ENCODE results near the gene PHEX. TPM values are rescaled to one million over a fixed set of nuclear protein-coding genes. Genes with fewer than 3 reads are reported as not detected.

PHEX gene
- total and polyA plus RNA-seq, 8 donors: 0.04 to 0.09 (median 0.07) TPM; not detected in 3

DNA sequence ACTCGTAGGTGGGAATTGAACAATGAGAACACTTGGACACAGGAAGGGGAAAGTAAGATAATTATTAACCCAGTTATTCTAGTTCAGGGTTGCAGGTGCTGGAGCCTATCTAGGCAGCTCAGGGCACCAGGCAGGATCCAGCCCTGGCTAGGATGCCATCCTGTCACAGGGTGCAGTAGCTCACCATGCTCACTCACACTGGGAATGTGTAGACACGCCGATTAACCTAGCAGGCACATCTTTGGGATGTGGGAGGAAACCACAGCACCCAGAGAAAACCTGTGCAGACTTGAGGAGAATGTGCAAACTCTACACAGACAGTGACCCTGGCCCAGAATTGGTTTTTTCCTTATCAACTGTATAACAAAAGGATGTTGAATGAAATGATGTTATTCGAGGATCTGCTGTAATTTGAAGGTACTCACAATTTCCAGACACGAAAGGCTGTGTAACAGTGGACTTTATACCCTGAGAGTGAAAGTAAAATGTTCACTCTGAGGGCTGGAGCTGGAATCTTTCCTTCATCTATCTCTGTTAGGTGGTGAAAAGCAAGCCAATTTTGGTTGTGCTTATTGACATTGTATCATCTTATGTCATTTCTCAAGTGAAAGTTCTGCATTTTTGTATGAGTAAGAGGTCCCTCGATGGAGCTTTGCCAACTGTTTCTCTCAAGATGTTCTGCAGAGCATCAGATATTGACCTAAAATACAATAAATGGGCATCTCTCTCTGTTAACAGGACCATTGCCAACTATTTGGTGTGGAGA is 78.8 kb downstream of the PHEX start:
- Histone ChIP-seq H3K4me3 (no peak overlapping the region), H3K27ac (no peak overlapping the region), H3K4me1 (peaks cover 0 to 5% (median 0%) of the 10 kb centered on the region in 3 donors), H3K27me3 (peaks cover 0 to 4% (median 0%) of the 10 kb centered on the region in 4 donors), H3K9me3 (no peaks in the 10 kb centered on the region), H3K36me3 (no peaks in the 10 kb centered on the region)
- intact Hi-C loops (cut with DNase I): no loop called here
- peak; percentile 79 to 98 (median 84) for ATAC-seq
- TF ChIP-seq, protein P1, sequence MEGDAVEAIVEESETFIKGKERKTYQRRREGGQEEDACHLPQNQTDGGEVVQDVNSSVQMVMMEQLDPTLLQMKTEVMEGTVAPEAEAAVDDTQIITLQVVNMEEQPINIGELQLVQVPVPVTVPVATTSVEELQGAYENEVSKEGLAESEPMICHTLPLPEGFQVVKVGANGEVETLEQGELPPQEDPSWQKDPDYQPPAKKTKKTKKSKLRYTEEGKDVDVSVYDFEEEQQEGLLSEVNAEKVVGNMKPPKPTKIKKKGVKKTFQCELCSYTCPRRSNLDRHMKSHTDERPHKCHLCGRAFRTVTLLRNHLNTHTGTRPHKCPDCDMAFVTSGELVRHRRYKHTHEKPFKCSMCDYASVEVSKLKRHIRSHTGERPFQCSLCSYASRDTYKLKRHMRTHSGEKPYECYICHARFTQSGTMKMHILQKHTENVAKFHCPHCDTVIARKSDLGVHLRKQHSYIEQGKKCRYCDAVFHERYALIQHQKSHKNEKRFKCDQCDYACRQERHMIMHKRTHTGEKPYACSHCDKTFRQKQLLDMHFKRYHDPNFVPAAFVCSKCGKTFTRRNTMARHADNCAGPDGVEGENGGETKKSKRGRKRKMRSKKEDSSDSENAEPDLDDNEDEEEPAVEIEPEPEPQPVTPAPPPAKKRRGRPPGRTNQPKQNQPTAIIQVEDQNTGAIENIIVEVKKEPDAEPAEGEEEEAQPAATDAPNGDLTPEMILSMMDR (IDR thresholded peaks at IDR 0.05): no peak
- DNase-seq: peak in 3 of 6 donors; percentile 22 to 31 (median 30)
- FAIRE-seq: no peak
- 15 to 30% methylated on average over 6 of the region's 6 CpGs for WGBS, 2 donors

DNA sequence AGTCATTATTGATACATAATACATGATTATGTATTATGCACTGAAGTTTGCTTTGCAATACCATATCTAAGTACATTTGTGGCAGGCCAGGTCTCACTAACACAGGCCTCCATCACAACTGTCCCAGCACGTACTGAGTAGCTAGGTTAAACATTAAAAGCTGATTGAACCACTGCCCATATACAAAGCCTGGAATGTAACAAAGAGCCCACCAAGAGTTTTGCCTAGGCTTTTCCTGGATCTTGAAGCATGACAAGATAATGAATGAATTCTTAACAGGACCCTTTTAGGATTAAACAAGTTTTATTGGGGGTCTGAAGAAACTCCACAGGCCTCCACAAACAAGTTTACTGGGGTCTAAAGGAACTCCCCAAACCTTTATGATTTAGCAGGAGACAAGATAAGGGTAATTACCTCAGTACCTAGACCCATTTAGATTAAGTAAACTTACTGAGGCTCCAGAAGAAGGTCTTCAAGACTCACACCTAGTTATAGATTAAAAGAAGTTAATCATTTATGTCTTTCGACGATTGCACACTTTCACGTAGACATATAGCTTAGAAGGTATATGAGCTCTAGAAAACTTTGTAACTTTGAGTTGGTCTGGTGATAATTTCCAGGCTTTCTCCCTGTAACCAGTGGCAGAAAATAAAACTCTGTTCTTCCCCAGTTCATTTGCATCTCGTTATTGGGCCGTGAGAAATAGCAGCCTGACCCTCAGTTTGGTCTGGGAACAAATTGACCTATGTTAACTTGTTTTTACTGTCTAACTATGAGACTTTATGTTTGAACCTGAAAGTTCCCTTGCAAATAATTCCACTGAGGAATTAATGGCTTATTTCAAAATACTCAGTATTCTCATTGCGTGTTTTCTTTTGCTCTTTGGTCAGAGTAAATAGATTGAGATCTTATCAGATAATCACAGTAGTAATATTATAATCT is 84.8 kb downstream of the PHEX start:
- no peak for ATAC-seq
- FAIRE-seq: peak; percentile 87

DNA sequence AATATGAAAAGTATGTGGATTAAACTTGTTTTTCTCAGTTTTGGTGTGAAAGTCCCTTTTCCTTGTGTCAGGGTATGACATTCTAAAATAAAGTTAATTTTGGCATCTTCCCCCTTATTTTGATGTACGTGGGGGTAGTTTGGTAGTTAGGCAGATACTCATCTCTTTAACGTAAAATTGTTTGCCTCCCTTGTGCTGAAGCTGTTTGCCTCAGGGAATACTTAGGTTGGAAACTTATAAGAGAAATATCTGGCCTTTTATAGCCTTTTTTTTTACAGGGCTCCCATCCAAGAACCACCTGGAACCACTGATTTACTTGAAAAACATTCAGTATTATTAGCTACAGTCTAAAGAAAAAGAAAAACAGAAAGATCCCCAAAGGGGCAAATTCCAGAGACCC is 85.5 kb downstream of the PHEX start:
- Histone ChIP-seq H3K27me3 (no peaks in the 10 kb centered on the region), H3K4me1 (no peaks in the 10 kb centered on the region), H3K4me3 (no peak overlapping the region), H3K36me3 (no peaks in the 10 kb centered on the region), H3K27ac (no peak overlapping the region), H3K9me3 (no peaks in the 10 kb centered on the region)
- intact Hi-C loops (cut with DNase I): no loop called here
- WGBS, 2 donors: 29 to 38% methylated on average over 2 of the region's 2 CpGs
- DNase-seq (no peak), FAIRE-seq (no peak), ATAC-seq (no peak)
- TF ChIP-seq, protein P1 (IDR thresholded peaks at IDR 0.05): no peak

More for the DNA sequence above, 84.8 kb downstream of the PHEX start:
- Histone ChIP-seq H3K27ac (no peak overlapping the region), H3K36me3 (no peaks in the 10 kb centered on the region), H3K4me1 (no peaks in the 10 kb centered on the region), H3K4me3 (no peak overlapping the region), H3K9me3 (no peaks in the 10 kb centered on the region), H3K27me3 (no peaks in the 10 kb centered on the region)
- intact Hi-C loops (cut with DNase I): no loop called here
- WGBS, 2 donors: 43 to 51% methylated on average over 7 of the region's 7 CpGs
- TF ChIP-seq, protein P1 (IDR thresholded peaks at IDR 0.05): no peak
- DNase-seq: no peak

DNA sequence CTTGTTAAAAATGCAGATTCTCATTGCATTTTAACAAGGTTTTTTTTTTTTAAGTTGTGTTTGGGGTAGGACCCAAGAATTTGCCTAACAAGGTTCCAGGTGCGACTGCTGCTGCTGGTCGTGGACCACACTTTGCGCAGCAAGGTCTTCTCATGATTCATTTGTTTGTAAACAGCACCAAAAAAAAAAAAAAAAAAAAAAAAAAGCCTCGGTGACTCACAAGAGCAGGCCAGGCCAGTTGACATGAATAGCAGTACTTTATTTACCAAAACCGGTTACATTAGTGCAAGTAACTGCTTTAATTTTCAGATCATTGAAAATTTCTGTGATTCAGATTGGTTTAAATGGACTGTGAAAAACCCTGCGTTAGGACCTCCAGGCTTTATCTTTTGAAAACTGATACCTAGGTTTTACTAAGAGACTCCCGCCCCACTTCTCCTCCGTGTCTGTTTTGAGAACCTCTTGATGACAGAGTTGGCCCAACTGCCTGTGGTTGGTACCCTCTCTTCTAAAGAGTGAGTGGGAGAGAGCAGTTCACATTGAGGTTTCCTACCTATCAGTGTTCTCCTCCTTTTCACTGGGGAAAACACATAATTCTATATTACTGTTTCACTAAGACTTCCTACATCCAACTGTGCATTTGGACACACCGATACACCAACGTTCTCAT is 86.2 kb downstream of the PHEX start:
- TF ChIP-seq, protein P1 (IDR thresholded peaks at IDR 0.05): no peak
- Histone ChIP-seq H3K4me1 (no peaks in the 10 kb centered on the region), H3K27ac (no peak overlapping the region), H3K4me3 (no peak overlapping the region), H3K9me3 (no peaks in the 10 kb centered on the region), H3K27me3 (no peaks in the 10 kb centered on the region), H3K36me3 (no peaks in the 10 kb centered on the region)
- no peak for DNase-seq
- WGBS, 2 donors: 62 to 87% methylated on average over 10 of the region's 10 CpGs
- intact Hi-C loops (cut with DNase I): no loop called here
- FAIRE-seq: no peak
- ATAC-seq: no peak
